NCI-H446 treated with DMSO at 0.1 percent for 48 hours (cell line): ENCODE data around the gene SH3RF1.

Experiments
- DNase-seq: peaks from one replicate; lab custom pipeline; 2025; lab: John Stamatoyannopoulos, UW

SH3RF1 gene

DNA sequence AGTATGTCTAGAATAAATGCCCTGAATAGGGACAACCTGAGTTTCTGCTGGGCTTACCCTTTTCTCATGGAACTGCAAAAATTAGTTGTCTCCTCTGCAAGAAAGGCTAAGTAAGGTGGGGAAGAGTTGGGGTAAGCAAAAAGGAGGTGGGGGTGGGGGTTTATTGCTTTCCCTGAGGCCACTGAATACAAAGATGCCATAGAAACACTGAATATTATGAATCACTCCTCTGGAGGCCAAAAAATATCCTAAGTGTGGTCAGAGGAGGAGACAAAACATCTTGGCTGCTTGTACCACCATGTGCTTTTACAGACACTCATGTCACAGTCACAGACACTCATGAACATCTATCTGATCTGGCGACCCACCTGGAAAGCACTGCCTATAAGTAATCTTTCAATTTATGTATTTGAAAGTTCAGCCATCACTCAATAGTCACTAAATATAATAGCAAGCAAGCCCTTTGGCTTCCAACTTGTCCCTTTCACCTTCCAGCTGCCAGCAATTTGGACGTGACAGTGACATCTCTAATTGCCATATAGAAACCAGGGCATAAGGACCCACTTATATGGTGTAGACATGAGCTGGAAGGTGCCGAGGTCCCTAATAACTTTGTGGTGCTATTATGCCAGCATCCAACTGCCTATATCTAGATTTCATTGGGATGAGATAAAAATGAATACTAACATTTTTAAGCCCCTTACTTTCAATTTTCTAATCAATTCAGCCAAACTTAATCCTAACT, 138.0 kb downstream of the SH3RF1 start:
- DNase-seq, result no peak

DNA sequence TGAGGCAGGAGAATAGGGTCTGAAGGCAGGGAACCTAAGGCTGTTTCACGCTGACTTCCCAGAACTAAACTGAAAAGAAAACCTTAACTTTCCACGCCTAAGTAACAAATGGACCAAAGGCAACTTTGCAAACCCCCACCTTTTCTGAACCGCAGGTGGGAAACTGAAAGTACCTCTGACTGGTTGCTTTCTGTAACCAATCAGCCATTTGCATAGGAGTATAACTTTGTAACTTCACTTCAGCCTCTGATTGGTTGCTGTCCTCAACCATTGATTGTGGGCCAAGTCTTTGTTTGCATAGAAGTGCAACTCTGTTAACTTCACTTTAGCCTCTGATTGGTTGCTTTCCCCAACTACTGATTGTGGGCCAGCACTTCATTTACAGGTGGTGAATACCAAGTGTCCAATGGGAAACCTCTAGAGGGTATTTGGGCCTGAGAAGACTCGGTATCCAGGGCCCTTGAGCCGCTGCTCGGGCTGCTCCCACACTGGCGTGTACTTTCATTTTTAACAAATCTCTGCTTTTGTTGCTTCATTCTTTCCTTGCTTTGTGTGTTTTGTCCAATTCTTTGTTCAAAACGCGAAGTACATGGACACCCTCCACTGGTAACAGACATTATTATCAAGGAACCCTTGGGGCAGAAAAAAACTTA, 139.1 kb downstream of the SH3RF1 start:
- no peak for DNase-seq

DNA sequence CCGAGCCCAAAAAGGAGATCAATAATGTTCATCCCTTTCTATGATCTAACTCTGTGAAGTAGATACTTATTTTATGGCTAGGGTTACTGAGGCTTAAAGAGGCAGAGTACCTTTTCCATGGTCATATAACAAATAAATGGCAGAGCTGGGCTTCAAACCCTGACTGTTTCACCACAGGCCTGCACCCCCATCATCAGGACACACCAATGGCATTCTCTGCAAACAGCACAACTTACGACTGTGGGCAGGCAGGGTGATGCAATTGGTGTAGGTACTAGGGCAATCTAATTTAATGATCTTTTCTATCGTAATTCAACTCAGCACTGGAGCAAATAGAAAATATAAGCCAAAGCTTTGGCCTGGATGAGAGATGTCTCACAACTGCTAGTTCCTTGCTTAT, 141.9 kb downstream of the SH3RF1 start:
- no peak for DNase-seq

DNA sequence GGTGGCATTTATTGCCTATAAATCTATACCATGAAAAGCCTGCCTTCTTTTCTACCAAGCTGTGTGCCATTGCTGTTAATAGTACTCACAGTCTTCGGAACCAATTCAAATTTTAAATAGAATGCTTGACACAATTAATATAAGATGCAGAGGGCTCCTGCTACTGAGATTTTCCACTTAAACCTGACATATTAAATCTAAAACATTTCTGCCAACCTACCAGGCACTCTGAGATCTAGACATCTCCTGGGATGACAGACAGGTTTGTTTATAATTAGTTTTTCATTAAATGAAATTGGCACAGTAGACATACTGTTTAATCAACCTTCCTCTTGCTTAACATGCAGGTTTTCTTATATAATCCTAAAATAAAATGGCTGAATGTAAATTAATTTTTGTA, 143.4 kb downstream of the SH3RF1 start:
- DNase-seq, result no peak

DNA sequence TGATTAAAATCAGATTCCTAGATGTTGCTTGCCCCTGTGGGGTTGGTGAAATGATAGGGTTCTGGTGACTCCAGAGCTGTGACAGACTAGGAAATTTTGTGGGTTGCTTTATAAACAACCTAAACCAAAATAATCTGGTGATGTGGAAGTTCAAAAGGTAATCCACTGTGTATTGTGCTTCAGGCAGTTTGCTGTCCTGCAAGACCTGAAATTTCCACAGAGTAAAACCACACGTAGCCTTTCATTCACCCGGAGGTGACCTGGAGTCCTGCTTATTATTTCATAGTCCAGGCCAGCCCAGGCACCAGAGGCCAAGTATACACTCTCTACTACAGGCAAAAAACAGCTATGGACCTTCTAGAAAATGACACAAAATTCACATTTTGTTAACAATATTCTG, 146.1 kb downstream of the SH3RF1 start:
- no peak for DNase-seq

DNA sequence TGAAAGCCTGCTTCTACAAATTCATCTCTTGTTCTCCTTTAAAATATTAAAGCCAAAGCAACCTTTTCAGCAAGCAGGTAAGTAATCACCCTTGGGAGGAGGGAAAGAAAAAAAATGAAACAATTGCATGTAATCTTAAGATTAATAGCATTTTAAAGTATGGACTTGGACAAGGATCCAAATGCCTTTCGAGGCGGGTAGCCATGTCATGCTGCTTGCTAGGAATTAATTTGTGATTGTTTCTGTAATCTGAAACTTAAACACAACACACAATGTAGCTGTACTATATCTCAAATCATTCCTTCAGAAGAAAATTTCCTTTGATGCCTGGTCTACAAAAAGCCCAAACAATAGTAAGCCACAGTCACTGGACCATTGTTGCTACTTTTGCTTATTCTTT, 148.3 kb downstream of the SH3RF1 start:
- no peak for DNase-seq

DNA sequence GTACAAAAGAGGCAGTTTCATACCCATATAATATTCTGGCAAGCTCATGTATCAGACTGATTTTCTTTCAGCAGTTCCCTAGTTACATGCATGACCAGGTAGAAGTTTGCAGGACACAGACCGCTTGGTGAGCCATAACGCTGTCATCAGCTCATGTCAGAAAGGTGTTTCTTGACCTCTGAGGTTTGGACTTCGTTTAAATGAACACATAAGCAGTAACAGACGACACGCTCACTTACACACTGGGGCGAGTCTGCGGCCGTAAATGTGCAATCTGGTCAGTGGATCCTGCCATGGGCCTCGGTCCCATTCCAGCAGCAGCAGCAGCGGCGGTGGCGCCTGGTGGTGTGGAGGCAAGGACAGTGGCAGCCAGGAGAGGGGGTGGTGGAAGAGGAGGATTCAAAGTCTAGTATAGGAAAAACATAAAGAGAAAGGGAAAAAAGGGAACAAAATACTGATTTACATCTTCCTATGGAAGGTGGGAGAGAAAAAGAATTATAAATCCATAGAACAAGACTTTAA, 148.8 kb downstream of the SH3RF1 start:
- DNase-seq, result no peak

DNA sequence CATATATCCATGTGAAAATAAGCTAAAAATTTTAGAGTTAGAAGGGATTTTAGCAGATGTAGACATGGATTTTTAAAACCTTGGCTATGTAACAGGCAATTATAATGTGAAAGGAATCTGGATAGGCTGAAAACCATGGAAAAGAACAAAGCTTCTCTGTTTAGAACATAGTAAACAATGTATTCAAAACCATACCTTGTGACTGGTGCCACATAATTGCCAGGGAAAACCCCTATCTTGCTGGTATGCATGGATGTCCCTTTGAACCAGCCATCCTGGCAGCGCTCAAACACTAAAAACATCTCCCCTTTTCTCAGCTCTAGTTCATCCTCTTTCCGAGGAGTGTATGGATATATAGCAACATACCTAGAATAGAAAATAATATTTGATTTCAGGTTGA, 150.1 kb downstream of the SH3RF1 start:
- no peak for DNase-seq

DNA sequence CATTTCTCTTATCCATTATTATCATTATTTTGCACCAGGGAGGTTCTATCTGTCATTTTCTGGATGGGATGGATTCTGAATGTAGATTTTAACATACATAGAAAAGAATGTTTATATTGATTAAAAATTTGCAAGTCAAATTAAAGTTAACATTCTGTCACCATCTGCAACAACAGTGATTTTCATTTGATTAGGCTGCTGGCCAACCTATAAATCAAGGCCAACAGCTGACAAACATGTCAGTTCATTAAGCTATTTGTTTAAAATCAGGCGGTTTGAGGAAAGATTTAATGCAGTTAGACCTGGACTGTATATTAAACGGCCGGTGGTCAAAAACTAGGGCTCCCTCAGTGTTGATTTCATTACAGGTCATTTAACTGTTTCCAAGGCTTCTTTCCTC, 151.2 kb downstream of the SH3RF1 start:
- DNase-seq, result peak; percentile 28

DNA sequence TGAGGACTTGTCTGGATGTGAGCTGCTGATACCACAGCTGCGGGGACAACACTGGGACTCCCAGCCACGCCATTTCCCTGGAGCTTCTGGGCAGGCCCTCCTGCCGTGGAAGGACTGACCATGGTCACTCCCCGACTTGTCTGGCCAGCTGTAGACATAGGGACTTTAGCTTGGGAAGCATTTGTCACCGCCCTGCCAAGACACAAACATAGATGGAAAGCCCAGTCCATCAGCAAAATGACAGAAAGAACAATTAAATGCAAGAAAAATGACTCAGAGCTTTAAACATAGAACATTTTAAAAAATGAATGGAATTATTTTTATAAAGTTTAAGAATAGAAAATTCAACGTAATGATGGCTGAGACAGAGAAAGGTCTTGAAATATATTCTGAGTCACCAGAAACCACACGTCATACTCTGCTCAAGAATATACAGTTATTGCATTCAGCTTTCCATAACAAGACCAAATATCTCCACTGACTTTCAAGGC, 153.1 kb downstream of the SH3RF1 start:
- DNase-seq, result no peak

DNA sequence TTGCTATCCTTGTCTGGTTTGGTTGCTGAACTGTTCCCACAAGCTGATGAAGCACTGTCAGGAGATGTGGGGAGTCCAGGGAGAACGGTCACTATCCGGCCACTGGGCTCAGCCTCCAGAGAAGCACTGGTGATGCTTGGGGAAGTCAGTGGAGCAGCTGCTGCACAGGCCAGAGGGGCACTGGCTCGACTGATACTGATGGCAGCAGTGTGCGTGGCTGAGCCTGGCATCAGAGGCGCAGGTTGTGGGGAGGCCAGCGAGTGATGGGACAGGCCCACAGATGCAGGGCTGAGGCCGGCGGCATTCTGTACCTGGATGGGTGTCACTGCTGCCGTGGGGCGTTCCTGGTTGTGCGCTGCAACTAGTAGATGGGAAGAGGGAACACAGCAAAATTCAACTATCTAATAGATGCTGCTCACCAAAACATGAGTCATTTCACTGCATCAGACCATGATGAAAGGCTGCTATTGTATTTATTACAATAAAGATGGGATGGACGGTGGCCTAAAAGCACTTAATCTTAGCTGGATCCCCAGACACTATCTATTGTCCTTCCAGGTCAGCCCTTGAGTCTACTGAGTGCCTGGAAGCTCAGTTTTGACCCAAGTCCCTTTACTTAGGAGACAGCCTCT, 154.4 kb downstream of the SH3RF1 start:
- DNase-seq, result no peak

DNA sequence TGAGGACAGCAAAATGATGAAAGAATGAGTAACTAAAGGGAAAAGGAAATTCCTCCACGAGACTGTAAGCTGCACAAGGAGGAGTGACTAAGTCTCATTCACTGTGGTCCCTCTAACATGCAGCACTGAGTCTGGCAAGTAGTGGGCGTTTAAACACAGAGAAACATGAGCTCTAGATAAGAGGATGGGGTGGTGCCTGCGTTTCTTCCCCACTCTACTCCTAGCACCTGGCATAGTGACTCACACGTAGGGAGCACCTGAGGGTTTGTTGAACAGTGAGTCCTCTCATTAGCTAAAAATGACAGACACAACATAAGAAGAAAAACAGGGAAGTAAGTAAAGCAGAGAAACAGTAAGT, 154.9 kb downstream of the SH3RF1 start:
- no peak for DNase-seq

DNA sequence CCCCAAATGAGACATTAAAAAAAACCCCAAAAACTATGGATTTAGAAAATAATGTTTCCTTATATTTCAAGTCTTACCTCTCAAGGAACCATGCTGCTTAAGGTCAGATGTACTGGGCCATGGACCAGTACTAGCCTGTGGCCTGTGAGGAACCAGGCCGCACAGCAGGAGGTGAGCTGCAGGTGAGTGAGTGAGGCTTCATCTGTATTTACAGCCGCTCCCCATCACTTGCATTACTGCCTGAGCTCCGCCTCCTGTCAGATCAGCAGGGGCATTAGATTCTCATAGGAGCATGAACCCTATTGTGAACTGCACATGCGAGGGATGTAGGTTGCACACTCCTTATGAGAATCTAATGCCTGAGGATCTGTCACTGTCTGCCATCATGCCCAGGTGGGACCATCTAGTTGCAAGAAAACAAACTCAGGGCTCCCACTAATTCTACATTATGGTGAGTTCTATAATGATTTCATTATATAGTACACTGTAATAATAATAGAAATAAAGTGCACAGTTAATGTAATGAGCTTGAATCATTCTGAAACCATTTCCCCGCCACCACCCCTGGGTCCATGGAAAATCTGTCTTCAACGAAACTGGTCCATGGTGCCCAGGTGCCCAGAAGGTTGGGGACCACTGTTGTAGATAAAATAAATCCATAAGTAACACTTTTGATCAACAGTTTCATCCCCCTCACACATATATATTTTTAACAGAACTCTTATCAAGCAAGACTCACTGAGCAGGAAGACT, 155.4 kb downstream of the SH3RF1 start:
- DNase-seq, result no peak

DNA sequence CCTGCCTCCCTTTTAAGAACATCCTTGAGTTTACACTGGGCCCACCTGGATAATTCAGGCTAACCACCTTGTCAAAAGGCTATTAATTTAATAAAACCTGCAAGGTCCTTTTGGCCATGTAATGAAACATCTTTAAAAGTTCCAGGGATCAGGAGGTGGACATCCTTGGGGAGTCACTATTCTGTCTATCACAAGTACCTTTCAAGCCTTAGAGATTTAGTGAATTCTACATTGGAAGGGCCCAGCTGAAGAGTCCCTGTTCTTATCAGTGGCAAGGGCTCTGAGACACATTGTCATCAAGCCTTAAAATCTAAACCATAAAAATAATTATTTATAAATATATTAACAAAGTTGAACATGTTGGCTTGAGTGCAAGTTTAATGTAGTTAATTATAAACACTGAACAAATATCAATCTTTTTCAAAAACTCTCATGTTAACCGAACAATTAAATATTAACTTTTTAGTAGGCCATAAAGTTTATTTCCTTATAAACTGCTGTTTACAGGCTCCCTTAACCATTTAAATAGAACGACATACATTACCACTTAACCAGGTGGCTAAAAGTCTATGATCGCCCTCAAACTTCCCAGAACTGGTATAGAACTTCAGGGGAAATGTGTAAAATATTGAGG, 156.3 kb downstream of the SH3RF1 start:
- DNase-seq, result no peak

DNA sequence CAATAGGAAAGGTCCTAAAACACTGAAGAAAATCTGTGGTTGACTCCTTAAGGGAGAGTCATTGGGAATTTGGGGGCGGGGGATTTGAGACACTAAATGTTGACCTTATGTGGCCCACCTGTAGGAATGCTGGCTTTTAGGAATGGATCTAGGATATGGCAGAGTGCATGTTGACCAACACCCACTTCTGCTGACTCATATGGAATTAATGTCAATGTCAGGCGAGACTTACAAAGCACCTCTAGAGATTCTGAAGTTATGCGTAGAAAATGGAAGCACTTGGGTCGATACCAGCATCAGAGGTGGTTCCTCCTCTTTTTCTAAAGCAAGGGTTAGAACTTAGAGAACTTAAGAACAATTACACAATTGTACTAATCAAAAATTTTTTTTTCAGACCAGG, 160.1 kb downstream of the SH3RF1 start:
- no peak for DNase-seq

DNA sequence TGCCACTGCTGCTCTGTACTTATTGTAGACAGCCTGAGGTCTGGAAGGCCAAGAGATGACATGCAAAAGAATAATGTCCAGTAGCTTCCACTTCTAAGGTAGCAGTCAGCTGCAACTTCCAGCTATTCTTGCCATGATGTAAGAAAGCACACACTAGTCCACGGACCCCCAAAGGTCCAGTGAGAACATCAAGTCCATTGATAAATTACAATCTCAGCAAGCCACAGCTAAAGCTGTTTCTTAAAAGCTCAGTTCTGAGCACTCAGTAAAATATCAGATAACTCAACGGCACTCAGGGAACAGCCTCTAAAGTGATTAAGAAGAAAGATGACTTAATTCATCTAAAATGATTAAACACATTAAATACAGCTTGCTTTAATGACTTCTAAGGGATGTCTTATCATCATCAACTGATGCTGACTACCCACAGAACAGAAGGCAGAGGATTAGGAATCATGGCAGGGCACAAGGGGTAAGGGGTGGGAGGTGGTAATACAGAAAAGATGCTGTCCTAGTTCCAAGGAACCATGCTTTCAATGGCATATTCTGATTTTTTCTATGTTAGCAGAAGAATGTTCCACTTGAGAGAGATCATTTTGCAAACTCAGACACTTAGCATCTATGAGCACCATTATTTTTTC, 161.6 kb downstream of the SH3RF1 start:
- DNase-seq, result no peak

DNA sequence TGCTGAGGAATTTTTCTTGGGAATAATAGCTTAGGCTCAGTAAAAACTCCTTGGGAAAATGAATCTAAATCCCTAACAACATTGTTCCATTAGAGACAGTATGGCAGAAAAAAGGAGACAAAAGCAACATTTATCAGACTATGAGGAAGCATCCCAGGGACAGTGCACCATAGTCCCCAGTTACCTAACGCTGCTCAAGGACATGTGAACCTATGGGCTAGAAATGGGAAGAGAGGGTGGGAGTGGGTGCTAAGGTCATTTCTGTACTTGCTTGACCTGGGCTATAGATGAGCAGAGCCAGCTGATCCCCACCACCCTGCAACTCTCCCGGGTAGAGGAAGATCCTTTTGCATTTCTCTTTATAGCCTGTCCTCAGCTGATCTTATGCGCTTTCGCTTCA, 162.5 kb downstream of the SH3RF1 start:
- no peak for DNase-seq

DNA sequence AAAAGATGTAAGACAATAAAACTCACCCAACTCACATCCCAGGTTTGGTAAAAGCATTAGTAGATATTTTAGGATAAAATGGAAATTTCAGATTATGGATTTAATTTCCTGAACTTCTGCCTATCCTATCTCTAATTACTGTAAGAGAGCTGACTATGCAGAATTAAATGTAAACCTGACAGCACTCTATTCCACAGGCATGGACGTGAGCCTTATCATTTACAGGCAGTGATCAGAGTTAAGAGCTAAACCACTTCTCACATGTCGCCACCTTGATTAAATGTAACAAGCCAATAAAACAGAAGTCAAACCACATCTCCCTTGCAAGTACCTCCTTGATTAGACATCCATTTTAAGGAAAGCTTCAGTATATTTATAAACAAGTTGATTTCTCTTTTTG, 163.2 kb downstream of the SH3RF1 start:
- no peak for DNase-seq

DNA sequence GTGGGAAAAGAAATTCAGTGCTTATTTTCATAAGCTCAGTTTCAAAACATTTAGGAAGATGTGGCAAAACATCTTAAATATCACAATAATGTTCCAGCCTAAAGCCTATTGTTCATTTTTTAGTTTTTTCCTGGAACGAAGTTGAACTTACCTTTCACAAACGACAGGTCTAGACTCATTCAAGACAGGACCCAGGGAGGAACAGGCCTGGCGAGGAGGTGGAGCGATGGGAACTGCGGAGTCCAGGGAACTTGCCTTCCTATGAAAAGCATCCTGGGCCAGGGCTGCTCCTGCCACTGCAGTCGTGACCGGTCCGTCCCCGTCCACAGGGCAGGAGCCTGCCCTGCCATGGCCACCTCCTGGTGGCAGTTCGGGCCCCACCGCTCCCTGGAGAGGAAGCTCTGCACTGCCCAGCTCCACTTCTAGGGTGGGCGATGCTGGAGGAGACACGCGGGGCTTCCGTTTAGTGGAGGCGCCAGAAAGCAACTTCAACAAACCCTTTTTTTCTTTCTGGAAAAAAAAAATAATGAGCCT, 164.0 kb downstream of the SH3RF1 start:
- DNase-seq, result no peak

DNA sequence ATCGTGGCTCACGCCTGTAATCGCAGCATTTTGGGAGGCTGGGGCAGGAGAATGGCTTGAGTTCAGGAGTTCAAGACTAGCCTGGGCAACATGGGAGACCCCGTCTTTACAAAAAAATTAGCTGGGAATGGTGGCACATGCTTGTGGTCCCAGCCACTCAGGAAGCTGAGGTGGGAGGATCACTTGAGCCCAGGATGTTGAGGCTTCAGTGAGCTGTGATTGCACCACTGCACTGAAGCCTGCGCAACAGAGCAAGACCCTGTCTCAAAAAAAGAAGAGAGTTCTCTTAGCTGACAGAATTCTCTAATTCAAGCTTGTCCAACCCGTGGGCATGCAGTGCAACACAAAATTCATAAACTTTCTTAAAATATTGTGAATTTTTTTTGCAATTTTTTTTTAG, 165.1 kb downstream of the SH3RF1 start:
- DNase-seq, result no peak

DNA sequence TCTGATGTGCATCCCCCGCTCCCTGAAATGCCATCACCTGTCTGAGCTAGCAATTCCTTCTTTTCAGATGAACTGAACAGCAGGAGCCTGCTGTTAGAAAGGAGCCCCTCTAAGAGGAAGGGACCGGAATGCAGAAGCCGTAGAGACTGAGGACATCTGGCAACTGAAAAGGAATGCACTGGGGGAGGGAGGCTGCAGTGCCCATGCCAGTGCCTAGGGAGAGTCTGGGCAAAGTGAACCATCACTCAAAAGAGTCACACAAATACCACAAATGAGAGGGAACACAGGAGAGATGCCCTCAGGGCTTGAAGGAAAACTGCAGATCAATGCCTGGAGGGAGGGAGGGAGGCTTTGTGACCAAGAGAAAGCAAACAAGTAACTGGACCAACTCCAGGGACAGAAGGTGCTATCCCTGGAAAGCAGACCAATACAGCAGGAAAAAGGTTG, 166.8 kb downstream of the SH3RF1 start:
- DNase-seq, result peak; percentile 39
